Measurements from ENCODE around the gene CCL25.

Gene CCL25

DNA sequence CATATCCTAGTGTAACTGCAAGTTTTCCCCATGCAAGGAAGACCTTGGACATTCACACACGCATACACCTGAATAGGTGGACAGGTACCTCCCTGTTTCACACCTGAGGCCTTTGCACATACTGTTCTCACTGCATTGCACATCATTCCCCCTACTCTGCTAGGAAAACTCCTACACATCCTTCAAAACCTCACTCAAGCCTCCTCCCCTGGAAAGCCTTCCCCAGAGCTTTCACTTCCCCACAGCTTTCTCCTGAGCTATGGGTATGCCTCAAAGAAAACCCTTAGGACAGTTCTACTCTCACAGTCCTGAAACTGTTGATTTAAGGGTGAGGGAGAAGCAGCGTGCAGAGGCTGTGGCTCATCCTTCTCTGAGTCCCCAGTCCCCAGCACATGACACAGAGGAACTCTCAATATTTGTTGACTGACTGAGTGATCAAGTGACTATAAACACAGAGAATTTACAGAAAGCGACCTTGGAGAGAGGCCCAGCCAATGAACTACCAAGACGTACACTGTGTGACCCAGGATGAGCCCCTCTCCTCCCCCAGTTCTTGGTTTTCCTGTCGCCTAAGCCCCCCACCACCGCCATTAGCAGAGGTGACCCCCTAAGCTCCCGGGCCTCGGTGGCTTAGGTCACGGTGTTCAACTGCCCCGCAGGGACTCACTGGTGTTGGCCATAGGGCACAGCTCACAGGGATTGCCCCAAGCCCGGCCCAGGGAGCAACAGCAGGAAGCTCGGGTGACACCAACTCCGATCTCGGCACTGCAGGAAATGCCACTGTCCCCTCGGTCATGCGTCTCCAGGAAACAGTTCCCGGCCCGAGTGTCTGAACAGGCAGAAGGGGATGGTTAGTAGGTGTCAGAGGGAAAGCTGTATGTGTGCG lies 56.2 kb downstream of the CCL25 start:
- Histone ChIP-seq H3K9me2 (replicated peaks; ENCODE audit: control insufficient read depth, low read length) (no peaks in the 10 kb centered on the region), H3K4me1 (ENCODE audit: control insufficient read depth, low read length) (no peaks in the 10 kb centered on the region), H4K20me1 (ENCODE audit: control insufficient read depth, insufficient read depth, low read depth, low read length) (no peaks in the 10 kb centered on the region), H3K4me2 (ENCODE audit: low read length) (no peak overlapping the region), H3F3A (ENCODE audit: control insufficient read depth, insufficient read depth) (no peaks in the 10 kb centered on the region), H3K4me3 (ENCODE audit: low read length) (no peak overlapping the region), H3K27ac (ENCODE audit: low read depth, low read length) (no peak overlapping the region), H3K9me3 (ENCODE audit: control insufficient read depth, insufficient read depth, low read length) (no peaks in the 10 kb centered on the region), H3K36me3 (ENCODE audit: control insufficient read depth, low read length) (no peaks in the 10 kb centered on the region), H3K27me3 (ENCODE audit: control insufficient read depth, low read length) (no peaks in the 10 kb centered on the region), H3K79me2 (ENCODE audit: control insufficient read depth, low read length) (no peaks in the 10 kb centered on the region)
- no peak for TF ChIP-seq EZH2phosphoT487 (IDR thresholded peaks at IDR 0.05; ENCODE audit: borderline replicate concordance, low read length)
- TF ChIP-seq, protein P1, sequence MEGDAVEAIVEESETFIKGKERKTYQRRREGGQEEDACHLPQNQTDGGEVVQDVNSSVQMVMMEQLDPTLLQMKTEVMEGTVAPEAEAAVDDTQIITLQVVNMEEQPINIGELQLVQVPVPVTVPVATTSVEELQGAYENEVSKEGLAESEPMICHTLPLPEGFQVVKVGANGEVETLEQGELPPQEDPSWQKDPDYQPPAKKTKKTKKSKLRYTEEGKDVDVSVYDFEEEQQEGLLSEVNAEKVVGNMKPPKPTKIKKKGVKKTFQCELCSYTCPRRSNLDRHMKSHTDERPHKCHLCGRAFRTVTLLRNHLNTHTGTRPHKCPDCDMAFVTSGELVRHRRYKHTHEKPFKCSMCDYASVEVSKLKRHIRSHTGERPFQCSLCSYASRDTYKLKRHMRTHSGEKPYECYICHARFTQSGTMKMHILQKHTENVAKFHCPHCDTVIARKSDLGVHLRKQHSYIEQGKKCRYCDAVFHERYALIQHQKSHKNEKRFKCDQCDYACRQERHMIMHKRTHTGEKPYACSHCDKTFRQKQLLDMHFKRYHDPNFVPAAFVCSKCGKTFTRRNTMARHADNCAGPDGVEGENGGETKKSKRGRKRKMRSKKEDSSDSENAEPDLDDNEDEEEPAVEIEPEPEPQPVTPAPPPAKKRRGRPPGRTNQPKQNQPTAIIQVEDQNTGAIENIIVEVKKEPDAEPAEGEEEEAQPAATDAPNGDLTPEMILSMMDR (IDR thresholded peaks at IDR 0.05; ENCODE audit: low read depth, low read length, poor library complexity, severe bottlenecking) = no peak

DNA sequence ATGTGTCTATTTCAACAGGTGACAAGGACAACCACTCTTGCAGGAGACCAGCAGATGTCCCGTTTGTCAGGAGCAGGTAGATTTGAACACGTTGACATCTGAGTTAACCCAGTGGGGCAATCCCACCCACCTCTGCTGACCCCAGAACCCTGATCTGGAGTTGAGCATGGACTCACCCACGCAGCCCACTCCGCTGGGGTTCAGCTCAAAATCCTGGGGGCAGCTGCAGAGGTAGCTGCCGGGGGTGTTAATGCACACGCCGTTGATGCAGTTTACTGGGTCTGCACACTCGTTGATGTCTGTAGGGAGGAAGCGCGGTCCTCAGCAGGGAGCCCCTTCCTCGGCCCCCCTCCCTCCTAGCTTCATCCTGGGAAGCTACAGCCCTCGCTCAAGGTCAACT lies 56.9 kb downstream of the CCL25 start:
- Histone ChIP-seq H3F3A (ENCODE audit: control insufficient read depth, insufficient read depth) (no peaks in the 10 kb centered on the region), H3K9me2 (replicated peaks; ENCODE audit: control insufficient read depth, low read length) (no peaks in the 10 kb centered on the region), H4K20me1 (ENCODE audit: control insufficient read depth, insufficient read depth, low read depth, low read length) (no peaks in the 10 kb centered on the region), H3K79me2 (ENCODE audit: control insufficient read depth, low read length) (no peaks in the 10 kb centered on the region), H3K4me2 (ENCODE audit: low read length) (no peak overlapping the region), H3K27ac (ENCODE audit: low read depth, low read length) (no peak overlapping the region), H3K4me3 (ENCODE audit: low read length) (no peak overlapping the region), H3K36me3 (ENCODE audit: control insufficient read depth, low read length) (no peaks in the 10 kb centered on the region), H3K9me3 (ENCODE audit: control insufficient read depth, insufficient read depth, low read length) (no peaks in the 10 kb centered on the region), H3K27me3 (ENCODE audit: control insufficient read depth, low read length) (no peaks in the 10 kb centered on the region), H3K4me1 (ENCODE audit: control insufficient read depth, low read length) (no peaks in the 10 kb centered on the region)
- TF ChIP-seq, protein P1 (IDR thresholded peaks at IDR 0.05; ENCODE audit: low read depth, low read length, poor library complexity, severe bottlenecking) = no peak
- TF ChIP-seq EZH2phosphoT487 (IDR thresholded peaks at IDR 0.05; ENCODE audit: borderline replicate concordance, low read length) = no peak

DNA sequence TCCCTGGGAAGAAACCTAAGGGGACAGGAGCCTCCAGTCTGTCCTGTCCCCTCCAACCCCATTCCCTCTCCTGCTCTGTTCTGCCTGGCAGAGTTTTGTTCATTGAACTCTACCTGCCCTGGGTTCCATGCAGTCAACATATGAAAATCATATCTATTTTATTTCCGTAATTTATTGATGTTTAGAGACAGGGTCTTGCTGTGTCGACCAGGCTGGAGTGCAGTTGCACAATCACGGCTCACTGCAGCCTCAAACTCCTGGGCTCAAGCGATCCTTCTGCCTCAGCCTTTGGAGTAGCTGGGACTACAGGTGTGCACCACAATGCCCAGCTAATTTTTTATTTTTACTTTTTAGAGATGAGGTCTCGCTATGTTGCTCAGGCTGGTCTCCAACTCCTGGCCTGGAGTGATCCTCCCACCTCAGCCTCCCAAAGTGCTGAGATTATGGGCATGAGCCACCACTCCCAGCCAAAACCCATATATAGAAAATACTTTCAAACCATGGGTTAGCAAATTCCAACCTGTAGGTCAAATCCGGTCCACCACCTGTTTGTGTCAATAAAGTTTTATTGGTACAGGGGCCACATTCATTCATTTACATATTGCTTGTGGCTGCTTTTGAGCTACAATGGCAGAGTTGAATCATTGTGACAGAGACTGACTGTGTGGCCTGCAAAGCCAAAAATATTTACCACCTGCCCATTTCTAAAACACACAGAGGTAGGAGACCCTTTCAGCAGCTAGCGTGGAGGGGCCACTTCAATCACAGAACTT lies 57.5 kb downstream of the CCL25 start:
- H3K79me2 ChIP-seq (ENCODE audit: control insufficient read depth, low read length) = no peaks in the 10 kb centered on the region
- H3K9me2 ChIP-seq (replicated peaks; ENCODE audit: control insufficient read depth, low read length) = no peaks in the 10 kb centered on the region
- TF ChIP-seq, protein P1 (IDR thresholded peaks at IDR 0.05; ENCODE audit: low read depth, low read length, poor library complexity, severe bottlenecking) = no peak
- no peak for TF ChIP-seq EZH2phosphoT487 (IDR thresholded peaks at IDR 0.05; ENCODE audit: borderline replicate concordance, low read length)
- no peaks in the 10 kb centered on the region for H3K4me1 ChIP-seq (ENCODE audit: control insufficient read depth, low read length)
- H3K36me3 ChIP-seq (ENCODE audit: control insufficient read depth, low read length) = no peaks in the 10 kb centered on the region
- no peaks in the 10 kb centered on the region for H3K9me3 ChIP-seq (ENCODE audit: control insufficient read depth, insufficient read depth, low read length)
- no peaks in the 10 kb centered on the region for H3K27me3 ChIP-seq (ENCODE audit: control insufficient read depth, low read length)
- no peak overlapping the region for H3K4me3 ChIP-seq (ENCODE audit: low read length)
- H3K27ac ChIP-seq (ENCODE audit: low read depth, low read length) = no peak overlapping the region
- H3F3A ChIP-seq (ENCODE audit: control insufficient read depth, insufficient read depth) = no peaks in the 10 kb centered on the region
- H3K4me2 ChIP-seq (ENCODE audit: low read length) = no peak overlapping the region
- no peaks in the 10 kb centered on the region for H4K20me1 ChIP-seq (ENCODE audit: control insufficient read depth, insufficient read depth, low read depth, low read length)
